Stimulated activated CD8-positive, alpha-beta memory T cell treated with anti-CD3 and anti-CD28 coated beads, Interleukin-15, amount 100 ng/mL, for 1 hour (primary cell): ENCODE results near the gene VIPR1.
A peak's percentile ranks its signal among the peaks of the same experiment; 100 is the strongest.

Experiments used
- DNase-seq: peaks from one replicate; pipeline ENCODE4 v3.0.0-alpha.2; 2020; ENCODE audit warnings: low read depth

Gene VIPR1

DNA sequence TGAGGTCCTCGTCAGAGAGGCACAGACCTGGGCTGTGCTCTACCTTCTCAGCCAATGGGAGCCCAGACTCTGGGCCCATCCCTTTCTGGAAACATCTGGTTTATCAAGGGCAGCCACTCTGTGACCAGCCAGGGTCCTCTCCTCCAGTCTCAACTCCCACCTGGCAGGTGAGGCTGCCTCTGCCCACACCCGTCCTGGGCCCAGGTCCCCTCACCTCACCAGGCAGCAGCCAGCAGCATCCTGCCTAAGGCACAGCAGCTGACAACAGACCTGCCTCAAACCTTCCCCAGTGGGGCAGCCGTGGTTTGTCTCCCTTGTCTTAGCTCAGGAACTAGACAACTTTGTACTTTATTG is 8.7 kb upstream of the VIPR1 start:
- no peak for DNase-seq

DNA sequence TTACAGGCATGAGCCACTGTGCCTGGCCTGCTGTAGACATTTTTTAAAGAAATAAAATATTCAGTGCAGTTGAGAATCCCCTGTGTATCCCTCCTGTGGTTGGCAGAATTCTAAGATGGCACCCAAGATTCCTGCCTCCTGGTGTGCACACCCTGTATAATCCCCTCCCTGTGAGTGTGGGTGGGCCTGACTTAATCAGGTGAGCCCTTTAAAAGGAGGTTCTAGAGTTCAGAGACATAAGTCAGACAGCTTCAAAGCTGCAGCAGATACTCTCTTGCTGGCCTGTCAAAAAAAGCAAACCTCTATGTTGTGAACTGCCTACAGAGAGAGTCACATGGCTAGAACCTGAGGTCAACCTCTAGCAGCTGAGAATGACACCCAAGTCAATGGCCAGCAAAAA is 7.0 kb upstream of the VIPR1 start:
- DNase-seq = no peak

DNA sequence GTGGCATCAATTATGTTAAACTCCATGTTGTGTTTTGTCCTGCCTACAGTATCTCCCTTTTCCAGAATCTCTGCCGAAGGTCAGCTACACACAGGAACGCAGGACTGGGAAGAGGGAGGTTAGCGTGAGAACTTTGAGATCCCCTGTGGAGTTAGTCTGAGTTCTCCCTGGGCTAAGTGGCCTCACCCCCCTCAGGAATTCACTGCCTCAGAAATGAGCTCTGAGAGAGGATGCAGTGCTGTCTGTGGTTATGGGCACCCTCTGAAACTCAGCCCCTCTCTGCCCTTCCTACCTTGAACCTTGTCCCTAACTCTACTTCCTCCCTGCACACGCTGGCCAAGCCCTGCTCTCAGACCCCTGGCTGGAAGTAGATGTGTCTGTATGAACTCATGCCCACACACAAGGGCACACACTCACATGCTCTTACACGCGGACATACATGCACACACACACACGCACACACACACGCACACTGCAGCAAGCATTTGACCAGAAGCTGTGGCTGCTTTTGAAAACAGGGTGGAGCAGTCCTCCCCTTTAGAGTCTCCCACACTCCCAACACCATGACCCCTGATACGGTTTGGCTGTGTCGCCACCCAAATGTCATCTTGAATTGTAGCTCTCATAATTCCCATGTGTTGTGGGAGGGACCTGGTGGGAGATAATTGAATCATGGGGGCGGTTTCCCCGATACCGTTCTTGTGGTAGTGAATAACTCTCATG is 5.3 kb upstream of the VIPR1 start:
- DNase-seq = no peak

DNA sequence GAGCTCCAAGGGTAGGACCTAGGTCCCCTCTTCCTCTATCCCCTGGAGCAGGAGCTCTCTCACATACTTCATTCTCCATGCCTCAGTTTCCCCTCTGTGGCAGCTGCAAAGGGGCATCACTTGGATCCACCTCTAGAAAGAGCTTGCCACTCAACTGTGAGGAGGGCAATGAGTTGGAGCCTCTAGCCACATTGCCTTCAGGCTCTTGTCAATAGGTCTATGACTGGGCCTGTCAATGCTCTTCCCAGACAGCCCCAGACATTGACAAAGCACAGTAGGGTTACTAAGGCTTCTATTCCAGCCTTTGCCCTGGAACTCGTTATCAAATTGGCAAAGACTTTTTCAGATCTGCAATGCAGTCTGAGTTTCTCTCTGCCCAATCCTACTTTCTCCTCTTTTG is 4.4 kb upstream of the VIPR1 start:
- no peak for DNase-seq

DNA sequence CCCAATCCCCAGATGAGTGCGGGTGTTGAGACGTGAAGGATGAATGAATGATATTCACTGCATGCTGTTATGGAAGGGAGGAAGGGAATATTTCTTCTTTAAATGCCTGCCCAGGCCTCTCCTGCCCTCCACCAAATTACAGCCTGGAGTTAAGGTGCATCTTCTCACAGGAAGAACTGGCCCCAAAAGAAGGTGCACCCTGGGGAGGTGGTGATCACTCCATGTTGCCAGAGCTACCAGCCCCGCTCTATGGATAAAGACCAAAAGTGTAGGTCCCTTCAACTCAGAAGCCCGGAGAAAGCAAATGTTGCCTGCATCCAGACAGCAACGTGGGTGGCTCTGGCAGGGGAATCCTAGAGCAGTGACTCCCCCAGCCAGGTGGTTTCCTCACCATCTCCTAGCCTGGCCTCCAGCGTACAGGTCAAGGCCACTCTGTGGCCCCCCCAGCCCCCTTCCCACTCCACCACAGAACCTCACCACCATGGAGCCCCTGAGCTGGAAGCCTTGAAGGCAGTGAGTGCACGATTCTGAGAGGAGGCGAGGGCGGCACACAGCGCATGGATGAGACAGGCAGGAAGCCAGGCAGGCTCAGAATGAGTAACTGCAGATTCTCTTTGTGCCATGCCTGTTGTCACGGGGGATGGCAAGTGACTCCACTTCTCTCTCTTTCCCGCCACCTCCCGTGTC is 3.5 kb upstream of the VIPR1 start:
- DNase-seq = no peak

DNA sequence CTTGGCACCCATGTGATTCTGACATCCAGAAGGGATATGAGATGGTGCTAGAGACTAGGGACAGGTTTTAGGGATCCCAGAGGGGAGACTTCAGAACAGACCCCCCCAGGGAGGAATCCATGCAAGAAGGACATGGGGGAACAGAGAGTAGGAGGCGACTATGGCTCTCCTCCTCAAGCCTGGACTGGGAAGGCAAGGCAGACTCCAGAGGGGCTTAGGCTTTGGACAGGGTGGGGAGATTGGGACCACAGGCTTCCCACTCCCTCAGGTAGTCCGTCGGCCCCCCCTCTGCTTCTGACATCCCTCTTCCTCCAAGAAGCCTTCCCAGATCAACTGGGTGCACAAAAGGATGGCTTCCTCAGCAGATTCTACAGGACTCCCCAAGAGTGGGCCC is 3.0 kb upstream of the VIPR1 start:
- no peak for DNase-seq

DNA sequence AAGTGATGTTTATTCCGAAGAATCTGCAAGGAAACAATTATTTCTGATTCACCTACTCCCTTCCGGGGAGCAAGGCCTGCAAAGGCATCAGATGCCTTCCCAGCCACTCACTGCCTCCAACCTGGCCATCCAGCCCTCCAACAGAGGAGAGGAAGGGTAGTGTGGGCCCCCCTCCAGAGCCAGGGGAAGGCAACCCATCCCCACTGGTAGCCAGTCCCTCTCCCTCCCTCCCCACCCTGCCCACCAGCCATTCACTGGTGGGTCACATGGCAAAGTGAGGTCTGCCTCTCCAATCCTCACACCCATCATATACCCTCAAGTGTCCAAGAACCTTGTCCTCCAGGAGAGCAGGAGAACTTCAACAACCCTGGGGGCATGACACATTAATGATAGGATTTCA is 2.4 kb upstream of the VIPR1 start:
- DNase-seq = no peak

DNA sequence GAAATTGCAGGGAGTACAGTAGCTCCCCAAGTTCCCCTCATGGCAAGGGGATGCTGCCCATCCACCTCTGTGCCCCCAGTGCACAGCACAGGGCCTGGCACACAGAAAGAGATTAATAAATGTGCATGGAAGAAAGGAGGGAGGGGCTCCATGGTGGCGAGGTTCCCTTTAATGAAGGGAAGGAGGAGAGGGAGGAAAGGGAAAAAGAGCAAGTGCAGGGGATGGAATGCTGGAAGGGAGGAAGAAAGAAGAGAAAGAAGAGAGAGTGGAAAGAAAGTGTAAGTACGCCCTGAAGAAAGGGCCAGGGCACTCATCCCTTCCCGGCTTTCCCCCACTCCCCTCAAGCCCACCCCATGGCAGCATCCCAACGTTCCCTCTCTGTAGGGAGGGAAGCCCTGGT is 1.5 kb upstream of the VIPR1 start:
- DNase-seq = no peak

DNA sequence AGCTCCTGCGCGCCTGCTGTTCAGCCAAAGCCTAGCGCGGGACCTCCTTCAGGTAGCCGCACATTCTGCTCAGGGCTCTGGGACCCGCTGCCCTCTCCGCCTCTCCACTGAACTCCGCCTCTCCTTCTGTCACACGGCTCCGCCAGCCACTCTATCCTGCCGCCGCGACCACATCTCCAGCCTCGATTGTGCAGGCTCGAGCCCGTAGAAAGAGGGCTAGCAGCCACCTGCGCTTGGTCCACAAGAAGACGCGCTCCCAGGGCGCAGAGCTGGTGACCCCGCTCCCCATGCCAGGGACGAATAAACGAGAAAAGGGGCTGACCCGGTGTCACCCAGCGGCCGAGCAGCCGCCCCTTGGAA is 1.1 kb upstream of the VIPR1 start:
- DNase-seq = no peak

DNA sequence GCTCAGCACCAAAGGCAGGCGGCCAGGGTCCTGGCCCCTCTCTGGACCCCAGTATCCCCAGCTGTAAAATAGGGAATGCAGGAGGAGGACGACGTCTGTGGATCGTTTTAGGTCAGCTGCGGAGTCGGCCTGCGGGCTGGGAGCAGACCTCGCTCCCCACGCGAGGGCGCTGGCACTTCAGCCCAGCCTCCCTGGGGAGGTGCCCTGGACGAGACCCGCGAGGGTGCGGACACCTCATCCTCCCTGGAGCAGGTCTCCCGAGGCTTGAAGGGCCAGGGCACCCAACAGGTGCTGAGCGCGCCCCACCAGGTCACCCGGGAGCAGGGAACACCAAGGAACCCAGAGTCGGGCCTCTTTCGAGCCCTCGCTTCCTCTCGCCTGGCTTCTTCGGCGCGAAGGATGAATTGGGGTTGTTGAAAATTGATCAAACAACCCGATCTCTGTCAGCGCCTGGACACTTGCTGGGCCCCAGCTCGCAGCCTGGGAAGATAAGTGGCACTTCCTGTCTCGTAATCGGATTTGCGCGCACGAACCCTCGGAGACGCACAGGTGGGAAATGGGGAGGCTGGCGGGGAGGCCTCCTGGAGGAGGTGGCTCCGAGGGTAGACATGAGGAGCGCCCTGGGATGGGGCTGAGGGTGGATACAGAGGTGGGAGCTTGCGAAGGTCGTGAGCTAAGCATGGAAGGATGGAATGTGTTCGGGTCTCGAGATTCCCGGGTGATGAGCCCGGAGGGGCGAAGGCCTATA is 588 bp upstream of the VIPR1 start:
- DNase-seq = peak; percentile 28

DNA sequence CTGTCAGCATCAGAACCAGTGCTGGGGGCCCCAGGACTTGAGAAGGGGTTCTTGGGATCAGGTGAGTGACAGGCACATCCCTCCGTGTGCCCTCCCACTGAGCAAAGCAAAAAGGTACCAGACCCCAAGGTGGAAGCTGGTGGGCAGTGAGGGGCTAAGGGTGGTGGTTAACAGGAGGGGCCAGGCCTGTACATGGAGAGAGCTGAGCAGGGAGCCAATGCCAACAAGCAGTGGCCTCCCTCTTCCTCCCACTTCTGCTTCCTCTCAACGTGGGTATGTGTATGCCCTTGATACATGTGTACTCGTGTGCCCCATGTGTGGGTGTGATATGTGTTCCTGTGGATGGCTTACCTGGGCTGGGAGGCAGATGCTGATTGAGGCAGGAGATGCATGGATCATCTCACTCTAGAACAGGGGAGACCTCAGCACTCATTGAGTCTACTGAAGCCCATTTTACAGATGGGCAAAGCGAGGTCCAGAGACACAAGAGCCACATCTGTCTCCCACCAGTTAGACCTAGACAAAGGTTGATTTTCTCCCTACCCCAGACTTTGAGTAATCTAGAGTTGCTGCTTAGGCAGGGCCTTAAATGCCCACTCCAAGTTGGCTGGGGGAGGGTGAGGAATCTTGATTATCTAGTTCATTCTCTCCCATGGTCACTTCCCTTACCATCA is 945 bp downstream of the VIPR1 start:
- DNase-seq = no peak

DNA sequence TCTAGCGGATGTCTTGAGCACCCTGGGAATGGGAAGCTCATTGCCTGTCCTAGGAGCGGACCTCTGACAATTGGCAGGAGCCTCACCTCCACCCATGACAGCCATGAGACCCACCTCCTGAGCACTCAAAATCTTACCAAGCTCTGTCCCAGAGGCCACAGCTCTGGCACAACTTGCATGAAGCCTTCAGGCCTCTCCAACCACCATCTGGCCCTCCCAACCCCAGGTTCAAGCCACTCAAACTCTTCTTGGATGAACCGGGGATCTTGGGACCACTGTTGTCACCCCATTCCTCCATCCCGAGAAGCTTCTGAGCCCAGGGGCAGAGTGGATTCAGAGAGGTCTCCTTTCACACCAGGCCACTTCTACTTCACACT is 1.5 kb downstream of the VIPR1 start:
- no peak for DNase-seq

DNA sequence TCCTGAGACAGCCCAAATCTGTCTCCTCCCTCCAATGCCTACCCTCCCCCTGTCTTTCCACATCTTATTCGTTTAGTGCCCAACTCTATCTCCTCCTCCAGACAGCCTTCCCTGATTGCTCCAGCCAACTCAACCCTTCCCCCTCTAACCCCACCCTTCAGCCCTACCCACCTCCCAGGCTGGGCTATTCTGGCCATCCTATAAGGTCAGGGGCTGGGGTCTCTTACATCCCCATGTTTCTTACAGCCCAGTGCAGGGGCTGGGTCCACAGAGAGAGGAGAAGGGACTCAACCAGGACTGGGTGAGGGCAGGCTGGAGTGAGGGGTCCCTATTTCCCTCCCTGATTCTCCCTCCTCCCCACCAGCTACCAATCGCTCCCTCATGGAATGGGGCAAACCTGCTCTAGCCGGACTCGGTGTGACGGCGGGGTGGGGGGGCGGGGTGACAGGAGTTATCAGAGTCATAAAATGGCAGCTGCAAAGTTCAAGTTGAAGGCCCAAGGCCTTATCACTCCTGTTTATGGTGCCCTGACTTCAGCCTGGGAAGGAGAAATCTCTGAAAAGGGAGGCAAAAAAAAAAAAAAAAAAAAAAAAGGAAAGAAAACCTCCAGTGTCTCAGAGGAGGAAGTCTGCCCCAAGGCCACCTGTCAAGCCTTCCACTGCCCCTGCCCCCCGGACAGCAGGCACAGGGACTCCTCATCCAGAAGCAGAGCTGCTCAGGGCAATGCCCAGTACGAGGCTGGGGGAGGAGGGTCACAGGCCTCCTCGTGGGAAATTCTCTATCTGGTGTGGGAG is 2.1 kb downstream of the VIPR1 start:
- DNase-seq = no peak

DNA sequence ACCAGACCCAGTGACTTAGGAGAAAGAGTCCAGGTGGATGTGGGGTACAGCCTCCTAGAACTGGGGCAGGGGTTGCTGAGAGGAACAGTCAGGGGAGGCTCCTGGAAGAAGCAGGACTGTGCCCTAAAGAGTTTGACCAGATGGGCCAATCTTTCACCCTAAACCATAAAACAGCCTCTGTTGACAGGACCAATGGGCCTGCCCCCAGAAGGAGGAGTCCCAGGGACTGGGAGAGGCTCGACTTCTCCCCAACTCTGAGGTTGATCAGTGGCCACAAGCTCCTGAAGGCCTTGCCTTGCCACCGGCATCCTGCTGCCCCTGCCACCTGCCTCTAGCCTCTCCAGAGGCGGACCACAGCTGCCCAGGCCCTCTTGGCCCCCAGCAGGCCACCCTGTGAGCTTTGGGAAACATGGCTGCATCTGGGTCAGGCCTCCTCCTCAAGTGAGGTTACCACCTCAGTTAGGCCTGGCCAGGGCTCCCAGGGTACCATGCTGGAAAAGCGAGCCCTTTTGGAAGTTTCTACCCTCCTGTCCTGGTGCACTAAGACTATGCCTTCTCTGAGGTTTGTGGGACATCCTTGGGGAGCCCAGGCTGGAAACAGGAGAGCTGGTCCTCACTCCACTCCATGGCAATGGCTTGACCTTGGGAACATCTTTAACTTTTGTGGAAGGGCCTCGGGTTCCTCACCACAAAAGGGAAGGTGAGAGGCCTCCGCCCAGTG is 2.8 kb downstream of the VIPR1 start:
- DNase-seq = no peak

DNA sequence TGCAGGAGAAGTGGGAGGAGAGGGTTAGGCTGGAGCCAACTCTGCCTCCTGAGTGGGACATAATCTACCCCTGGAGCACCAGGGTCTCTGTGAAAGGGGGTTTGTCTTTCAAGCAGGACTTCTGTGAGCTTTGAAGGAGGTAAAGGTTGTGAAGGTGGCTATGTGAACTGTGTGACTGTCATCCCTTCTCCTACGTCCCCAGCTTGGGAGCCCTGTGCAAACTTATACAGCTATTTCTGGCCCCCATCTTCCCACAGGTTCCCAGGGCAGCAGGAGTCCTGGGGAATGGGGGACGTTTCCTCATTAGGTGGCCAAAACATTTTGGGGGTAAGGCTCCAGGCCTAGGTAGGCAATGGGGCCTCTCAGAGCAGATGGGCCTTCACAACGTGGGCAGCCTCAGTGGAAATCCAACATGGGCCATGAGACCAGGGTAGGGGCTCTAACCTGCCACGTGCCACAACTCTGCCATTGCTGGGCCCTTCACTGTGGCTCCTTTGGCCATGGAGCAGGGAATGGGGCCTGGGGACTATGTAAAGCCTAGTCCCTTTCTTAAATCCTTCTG is 3.5 kb downstream of the VIPR1 start:
- DNase-seq = no peak

DNA sequence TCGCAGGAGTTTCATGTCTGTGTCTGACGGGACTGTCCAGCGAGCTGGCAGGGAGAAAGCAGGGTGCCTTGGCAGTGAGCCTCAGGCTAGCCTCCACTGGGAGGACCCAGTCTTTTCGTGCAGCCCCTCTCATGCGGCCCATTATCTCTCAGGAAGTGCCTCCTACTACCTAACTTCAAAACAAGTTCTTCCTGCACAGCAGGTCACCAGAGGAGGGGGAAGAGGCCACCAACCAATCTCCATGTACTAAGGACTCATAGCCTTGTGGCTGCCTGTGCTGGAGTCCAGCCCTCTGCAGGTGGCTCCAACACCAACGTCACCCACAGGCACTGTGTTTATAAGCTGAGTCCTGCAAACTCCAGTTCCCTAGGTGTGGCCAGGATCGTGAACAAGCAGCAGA is 4.8 kb downstream of the VIPR1 start:
- DNase-seq = no peak

DNA sequence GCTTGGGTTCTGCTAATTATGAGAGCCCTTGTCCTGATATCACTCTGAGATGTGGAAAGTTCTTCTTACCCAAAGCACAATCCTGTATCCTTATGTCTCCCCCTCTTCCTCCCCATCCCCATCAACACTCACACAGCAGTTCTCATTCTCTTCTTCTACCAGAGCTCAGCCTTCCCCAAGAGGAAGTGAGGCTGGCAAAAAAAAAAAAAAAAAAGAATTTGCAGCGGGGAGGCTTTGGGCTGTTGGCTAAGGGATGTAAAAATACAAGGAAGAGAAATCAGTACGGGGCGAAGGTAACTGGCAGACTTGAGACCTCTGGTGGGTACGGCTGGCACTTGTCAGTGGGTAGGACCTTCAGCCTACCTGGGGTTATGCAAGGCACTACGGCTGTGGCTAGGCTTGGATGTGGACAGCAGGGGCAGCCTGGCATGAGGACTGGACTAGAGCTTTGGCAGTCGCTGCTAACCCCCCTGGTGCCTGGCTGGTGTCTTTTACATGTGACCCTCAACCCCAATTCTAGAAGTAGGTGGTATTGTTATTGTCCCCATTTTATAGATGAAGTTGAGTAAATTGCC is 5.4 kb downstream of the VIPR1 start:
- no peak for DNase-seq

DNA sequence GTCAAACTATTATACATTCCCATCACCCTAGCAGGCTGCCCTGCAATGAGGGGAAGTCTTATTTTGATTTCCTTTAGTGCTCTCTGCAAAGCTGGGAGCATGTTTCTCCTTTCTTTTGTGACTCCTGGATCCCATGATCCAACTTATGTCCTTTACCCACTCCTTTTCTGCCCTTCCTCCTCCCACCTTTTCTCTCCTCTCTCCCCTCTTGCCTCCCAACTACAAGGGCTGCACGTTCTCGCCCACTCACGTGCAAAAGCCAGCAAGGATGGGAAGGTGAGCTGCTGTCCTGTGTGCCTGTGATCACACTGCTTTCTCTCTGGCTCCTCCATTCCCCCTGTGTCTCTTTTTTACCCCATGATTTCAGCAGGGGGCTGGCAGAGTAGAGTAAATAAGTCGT is 6.1 kb downstream of the VIPR1 start:
- DNase-seq = no peak

DNA sequence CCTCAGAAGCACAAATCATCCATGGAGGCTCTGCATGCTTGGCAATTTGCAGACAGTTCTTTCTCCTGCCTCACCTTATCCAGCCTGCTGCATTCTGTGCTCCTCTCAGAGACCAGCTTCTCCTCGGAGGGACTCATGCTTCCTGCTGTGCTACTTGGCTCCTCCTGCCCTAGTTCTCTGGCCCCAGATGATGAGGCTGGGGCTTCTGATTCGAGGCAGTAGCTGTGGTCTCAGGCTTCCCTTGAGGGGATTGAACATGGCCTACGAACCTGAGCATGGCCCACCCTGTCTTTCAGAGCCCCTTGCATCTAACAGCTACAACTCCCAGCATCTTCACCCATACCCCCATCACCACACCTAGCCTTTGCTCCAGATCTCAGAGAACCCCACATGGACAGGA is 6.7 kb downstream of the VIPR1 start:
- DNase-seq = no peak

DNA sequence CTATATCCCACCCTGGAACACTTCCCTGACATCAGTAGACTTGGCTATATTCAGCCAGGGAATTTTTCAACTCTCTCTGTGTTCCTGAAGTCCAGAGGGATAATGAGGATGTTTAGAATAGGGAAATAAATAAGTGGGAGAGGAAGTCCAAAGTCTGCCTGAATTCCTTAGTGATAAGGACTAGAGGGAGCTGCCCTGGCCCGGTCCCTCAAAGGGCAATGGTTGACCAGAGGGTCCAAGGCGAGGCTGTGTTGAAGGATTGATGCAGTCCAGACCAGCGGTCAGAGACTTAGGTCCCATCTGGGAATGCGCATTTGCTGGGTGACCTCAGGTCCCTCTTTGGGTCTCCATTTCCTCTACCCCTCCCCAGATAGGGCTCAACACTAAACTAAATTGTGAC is 7.9 kb downstream of the VIPR1 start:
- DNase-seq = no peak

DNA sequence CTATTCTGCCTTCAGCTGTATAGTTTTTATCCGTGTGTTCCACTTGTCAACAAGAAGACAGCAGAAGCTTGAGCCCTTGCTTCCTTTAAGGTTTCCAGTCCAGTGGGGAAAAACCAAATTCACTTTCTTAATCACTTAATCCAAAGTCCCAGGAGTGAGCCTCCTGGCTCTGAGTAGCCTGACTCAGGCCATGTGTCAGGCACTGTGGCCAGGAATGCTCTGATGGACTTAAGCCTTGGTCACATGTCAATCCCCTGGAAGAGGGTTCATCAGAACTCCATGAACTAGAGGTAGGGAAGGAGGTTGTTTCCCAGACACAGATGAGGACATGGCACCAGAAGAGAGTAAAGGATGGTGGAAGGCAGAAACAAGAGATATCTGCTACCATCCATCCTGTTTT is 8.8 kb downstream of the VIPR1 start:
- no peak for DNase-seq
